ENCODE measurements around the gene CRY2.

The CRY2 gene

DNA sequence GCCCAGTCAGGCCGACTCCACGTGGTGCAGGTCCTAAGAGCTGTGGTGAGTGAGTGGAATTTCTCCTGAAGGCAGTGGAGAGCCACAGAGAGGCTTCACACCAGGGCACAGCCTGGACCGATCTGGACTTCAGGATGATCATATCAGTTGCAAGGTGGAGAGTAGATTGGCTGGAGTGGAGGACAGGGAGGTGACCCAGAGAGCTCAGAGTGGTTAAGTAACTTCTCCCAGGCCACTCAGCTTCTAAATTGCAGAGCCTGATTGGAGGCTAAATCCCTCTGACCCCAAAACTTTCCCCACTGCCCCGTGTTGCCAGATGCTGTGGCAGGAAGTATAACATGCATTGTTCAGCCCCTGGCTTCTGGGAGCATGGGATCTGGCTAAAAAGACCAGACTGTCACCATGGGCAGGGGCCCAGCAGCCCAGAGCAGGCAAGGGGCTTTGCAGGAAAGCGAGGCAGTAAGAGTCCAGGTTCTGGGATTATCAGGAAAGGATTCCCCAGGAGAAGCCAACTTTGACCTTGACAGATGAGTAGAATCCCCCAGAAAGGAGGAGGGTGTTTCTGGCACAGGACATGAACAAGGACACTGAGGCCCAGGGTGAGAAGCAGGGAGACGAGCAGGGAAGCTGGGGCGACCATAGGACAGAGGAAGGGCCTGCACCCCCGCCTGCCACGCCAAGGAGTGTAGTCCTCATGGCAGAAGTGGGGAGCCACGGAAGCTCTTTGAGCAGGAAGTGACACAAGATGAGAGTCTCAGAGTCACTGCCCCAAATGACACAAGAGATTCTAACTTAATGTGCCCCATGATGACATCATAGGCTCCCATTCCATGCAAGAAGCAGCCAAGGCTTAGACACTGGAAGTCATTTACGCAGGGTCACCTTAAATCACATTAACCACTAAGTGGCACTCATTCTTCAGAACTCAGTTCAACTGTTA lies 37.5 kb upstream of the CRY2 start:
- H3K4me3 ChIP-seq (ENCODE audit: low read depth, low read length): no peak overlapping the region
- TF ChIP-seq, protein P1, sequence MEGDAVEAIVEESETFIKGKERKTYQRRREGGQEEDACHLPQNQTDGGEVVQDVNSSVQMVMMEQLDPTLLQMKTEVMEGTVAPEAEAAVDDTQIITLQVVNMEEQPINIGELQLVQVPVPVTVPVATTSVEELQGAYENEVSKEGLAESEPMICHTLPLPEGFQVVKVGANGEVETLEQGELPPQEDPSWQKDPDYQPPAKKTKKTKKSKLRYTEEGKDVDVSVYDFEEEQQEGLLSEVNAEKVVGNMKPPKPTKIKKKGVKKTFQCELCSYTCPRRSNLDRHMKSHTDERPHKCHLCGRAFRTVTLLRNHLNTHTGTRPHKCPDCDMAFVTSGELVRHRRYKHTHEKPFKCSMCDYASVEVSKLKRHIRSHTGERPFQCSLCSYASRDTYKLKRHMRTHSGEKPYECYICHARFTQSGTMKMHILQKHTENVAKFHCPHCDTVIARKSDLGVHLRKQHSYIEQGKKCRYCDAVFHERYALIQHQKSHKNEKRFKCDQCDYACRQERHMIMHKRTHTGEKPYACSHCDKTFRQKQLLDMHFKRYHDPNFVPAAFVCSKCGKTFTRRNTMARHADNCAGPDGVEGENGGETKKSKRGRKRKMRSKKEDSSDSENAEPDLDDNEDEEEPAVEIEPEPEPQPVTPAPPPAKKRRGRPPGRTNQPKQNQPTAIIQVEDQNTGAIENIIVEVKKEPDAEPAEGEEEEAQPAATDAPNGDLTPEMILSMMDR (IDR thresholded peaks at IDR 0.05; ENCODE audit: borderline replicate concordance, insufficient read depth, low read depth, low read length): no peak

DNA sequence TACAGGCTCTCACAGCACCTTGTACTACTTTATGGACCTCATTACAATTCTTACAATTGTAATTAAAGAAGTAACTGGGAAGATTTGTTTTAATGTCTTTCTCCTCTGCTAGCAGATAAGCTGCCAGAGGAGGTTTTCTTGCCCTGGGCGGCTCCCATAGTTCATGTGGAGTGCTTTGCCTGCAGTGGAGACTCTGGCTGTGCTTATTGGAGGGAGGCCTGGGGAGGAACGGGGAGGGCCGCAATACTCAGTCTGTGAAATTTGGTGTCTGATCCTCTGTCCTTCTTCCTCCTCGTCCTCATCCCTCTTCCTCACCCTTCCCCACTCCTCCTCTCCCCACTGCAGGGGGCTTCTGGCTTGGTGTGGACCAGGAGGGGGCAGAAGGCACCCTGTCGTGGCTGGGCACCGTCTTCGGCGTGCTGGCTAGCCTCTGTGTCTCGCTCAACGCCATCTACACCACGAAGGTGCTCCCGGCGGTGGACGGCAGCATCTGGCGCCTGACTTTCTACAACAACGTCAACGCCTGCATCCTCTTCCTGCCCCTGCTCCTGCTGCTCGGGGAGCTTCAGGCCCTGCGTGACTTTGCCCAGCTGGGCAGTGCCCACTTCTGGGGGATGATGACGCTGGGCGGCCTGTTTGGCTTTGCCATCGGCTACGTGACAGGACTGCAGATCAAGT lies 36.7 kb upstream of the CRY2 start:
- no peak overlapping the region for H3K4me3 ChIP-seq (ENCODE audit: low read depth, low read length)

DNA sequence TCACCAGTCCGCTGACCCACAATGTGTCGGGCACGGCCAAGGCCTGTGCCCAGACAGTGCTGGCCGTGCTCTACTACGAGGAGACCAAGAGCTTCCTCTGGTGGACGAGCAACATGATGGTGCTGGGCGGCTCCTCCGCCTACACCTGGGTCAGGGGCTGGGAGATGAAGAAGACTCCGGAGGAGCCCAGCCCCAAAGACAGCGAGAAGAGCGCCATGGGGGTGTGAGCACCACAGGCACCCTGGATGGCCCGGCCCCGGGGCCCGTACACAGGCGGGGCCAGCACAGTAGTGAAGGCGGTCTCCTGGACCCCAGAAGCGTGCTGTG lies 36.2 kb upstream of the CRY2 start:
- TF ChIP-seq, protein P1 (IDR thresholded peaks at IDR 0.05; ENCODE audit: borderline replicate concordance, insufficient read depth, low read depth, low read length): no peak

More for the DNA sequence above, 36.7 kb upstream of the CRY2 start:
- TF ChIP-seq, protein P1 (IDR thresholded peaks at IDR 0.05; ENCODE audit: borderline replicate concordance, insufficient read depth, low read depth, low read length): no peak

DNA sequence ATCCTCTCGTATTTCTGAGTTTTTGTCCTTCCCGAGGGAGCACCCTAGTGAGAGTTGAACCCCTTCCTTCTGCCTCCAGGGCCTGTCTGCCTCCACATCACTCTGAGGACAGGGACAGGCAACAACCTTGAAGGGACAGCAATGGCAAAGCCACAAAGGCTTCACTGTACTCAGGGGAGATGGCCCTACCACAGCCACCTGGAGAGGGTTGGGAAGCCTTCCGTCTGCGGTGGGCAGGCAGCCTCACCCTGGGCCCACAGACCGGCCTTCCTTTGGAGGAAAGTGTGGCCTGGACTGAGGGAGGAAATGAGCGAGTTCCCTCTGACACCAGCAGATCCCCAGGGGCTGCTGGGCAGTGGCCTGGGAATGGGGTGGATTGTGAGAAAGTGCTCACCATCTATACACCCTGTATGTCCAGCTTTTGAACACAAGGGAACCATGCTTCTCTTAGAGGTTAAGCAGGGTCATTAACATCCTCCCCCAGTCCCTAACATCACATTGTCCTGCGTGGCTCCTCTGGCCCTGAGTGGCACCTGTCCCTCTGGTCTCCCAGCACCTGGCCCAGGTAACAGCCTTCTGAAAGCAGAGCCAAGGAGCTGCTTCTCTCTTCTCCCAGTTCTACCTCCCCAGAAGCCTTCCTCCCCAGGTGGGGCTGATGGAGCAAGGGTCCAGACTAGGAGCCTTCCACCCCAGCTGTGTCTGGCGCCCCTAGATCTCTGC lies 35.5 kb upstream of the CRY2 start:
- TF ChIP-seq, protein P1 (IDR thresholded peaks at IDR 0.05; ENCODE audit: borderline replicate concordance, insufficient read depth, low read depth, low read length): no peak

More for the DNA sequence above, 36.2 kb upstream of the CRY2 start:
- H3K4me3 ChIP-seq (ENCODE audit: low read depth, low read length): no peak overlapping the region

DNA sequence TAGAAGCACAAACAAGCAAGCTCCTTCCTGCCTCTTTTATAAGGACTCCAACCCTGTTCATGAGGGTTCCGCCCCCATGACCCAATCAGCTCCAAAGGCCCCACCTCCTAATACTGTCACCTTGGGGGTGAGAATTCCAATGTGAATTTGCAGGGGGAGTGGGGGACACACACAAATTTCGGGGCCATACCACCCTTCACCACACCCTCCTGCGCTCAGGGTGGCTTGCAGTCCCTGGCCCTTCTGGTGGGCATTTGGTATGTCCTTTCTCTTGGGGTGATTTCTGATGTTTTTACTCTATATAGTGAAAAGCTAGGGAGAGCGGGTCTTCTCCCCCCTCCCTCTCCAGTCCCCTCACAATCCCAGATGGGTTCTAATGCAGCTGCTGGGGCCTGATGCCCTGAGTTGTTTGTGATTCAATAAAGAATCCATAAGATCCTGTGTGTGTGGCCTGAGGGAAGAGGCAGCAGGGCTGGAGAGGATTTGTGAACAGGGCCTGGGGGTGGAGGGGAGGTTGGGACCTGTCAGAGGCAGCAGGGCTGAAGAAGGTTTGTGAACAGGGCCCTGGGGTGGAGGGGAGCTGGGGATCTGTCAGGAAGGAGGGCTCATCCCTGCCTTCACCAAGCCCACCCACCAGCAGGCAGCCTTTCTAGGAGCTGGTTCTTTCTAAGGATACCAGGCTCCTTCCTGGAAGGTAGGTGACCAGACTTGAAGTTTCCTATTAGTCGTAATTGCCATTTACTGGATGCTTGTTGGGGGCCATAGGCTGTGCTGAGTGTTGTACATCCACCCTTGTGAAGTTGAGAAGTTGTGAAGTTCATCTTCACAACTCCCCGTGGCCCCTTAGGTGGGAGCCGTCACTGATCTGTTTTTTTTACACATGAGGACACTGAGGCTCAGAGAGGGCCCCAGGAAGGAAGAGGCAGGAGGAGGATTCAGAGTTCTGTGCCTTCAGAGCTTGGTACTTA lies 34.4 kb upstream of the CRY2 start:
- TF ChIP-seq, protein P1 (IDR thresholded peaks at IDR 0.05; ENCODE audit: borderline replicate concordance, insufficient read depth, low read depth, low read length): no peak
- no peak overlapping the region for H3K4me3 ChIP-seq (ENCODE audit: low read depth, low read length)

More for the DNA sequence above, 35.5 kb upstream of the CRY2 start:
- no peak overlapping the region for H3K4me3 ChIP-seq (ENCODE audit: low read depth, low read length)

DNA sequence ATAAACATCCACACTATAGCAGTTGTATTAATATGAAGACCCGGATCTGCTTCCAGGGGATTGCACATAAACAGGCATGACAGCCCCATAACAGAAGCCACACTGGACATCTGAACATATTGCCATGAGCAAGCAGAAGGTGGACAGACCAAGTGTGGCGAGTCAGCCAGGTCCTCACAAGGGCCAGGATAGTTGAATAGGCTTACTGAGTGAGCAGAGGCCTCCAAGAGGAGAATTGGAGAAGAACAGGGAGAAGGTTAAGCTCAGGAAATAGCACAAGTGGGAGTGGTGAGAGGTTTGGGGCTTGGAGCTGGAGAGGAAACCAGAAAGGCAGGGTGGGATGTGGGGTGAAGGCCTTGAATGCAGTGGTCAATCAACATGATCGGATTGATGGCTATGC lies 31.5 kb upstream of the CRY2 start:
- no peak overlapping the region for H3K4me3 ChIP-seq (ENCODE audit: low read depth, low read length)
- TF ChIP-seq, protein P1 (IDR thresholded peaks at IDR 0.05; ENCODE audit: borderline replicate concordance, insufficient read depth, low read depth, low read length): no peak
